ENCODE data around the gene TRAF5. TPM values are rescaled to one million over a fixed set of nuclear protein-coding genes. Genes with fewer than 3 reads are reported as not detected.

The TRAF5 gene, protein sequence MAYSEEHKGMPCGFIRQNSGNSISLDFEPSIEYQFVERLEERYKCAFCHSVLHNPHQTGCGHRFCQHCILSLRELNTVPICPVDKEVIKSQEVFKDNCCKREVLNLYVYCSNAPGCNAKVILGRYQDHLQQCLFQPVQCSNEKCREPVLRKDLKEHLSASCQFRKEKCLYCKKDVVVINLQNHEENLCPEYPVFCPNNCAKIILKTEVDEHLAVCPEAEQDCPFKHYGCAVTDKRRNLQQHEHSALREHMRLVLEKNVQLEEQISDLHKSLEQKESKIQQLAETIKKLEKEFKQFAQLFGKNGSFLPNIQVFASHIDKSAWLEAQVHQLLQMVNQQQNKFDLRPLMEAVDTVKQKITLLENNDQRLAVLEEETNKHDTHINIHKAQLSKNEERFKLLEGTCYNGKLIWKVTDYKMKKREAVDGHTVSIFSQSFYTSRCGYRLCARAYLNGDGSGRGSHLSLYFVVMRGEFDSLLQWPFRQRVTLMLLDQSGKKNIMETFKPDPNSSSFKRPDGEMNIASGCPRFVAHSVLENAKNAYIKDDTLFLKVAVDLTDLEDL
- total RNA-seq = 1.5 TPM
- long read RNA-seq, partial matches to known transcripts = 0 of 3 reads
- long read RNA-seq, other reads (novel, unspliced or antisense) = 1 of 3 reads

DNA sequence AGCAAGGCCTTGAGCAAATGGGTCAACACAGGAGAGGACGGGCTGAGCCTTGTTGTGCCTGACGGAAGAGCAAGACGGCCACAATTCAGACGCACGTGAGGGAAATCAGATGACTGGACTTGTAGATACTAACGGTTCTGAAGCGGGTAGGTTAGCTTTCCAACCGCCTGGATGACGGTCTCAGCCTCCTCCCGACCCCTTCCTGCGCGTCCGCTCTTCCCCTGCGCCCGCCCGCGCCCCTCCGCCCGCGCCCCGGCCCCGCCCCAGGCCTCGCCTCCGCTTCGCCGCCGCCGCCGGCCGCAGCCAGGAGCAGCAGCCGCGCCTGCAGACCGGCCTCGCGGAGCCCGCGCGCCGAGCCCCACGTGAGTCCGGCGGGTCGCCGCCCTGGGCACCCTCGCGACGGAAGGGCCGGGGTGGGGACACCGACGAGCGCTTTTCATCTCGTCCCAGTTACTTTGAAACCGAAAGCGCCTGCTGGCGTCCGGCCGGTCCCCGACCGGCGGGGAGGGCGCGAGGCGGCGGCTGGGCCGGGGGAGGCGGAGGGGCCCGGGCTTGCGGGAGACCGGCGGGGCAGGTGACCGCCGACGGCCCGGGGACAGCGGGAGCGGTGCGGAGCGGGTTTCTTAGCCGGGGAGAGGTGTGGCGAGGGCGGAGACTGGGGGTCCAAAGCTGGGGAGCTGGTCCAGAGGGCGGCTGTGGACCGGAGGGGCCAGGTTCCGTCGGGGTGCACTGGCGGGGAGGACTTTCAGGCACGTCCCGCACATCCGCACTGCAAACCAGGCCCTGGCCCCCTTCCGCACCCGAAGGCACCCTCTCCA, at the start of gene TRAF5:
Gene TRAF5, plus strand, starts transcription at position 306 of the 818 bp plus-strand sequence. CDS start 26,407 bp downstream, outside the sequence.
- no peaks in the 10 kb centered on the region for H3K9me3 ChIP-seq (replicated peaks)
- H3K27me3 ChIP-seq (ENCODE audit: low read depth) = no peaks in the 10 kb centered on the region
- TF ChIP-seq, protein P1, sequence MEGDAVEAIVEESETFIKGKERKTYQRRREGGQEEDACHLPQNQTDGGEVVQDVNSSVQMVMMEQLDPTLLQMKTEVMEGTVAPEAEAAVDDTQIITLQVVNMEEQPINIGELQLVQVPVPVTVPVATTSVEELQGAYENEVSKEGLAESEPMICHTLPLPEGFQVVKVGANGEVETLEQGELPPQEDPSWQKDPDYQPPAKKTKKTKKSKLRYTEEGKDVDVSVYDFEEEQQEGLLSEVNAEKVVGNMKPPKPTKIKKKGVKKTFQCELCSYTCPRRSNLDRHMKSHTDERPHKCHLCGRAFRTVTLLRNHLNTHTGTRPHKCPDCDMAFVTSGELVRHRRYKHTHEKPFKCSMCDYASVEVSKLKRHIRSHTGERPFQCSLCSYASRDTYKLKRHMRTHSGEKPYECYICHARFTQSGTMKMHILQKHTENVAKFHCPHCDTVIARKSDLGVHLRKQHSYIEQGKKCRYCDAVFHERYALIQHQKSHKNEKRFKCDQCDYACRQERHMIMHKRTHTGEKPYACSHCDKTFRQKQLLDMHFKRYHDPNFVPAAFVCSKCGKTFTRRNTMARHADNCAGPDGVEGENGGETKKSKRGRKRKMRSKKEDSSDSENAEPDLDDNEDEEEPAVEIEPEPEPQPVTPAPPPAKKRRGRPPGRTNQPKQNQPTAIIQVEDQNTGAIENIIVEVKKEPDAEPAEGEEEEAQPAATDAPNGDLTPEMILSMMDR (IDR thresholded peaks at IDR 0.05; ENCODE audit: borderline replicate concordance) = peak; percentile 13
- peaks cover 24% of the 10 kb centered on the region for H3K4me1 ChIP-seq
- peak within 1 kb of the TSS; percentile 80 for H3K27ac ChIP-seq (replicated peaks)
- H3K36me3 ChIP-seq = no peaks in the 10 kb centered on the region
- intact Hi-C loops (cut with micrococcal nuclease) = no loop called here
- DNase-seq = peak; percentile 57
- H3K4me3 ChIP-seq = peak within 1 kb of the TSS; percentile 90

DNA sequence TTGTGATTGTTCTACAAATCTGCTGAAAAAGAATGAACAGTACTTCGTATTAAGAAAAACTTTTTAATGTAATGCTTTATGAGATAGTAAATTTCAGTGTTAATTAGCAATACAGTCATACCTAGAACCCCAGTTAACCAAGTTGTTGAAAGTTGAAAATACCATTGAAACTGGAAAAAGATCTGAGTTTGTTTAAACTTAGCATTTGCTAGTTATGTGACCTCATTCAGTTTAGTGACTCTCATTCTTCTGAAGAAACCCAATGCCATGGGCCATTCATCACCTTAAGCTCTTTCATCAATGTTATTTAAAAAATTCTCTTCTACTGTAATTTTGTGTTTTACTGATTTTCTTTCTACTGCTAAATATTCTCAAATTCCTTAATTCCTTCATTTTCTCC, 47.3 kb upstream of the TRAF5 start:
- peaks cover 47% of the 10 kb centered on the region for H3K4me1 ChIP-seq
- H3K9me3 ChIP-seq (replicated peaks) = no peaks in the 10 kb centered on the region
- H3K27ac ChIP-seq (replicated peaks) = no peak overlapping the region
- no peak for DNase-seq
- H3K36me3 ChIP-seq = peaks cover 91% of the 10 kb centered on the region
- TF ChIP-seq, protein P1 (IDR thresholded peaks at IDR 0.05; ENCODE audit: borderline replicate concordance) = no peak
- H3K4me3 ChIP-seq = no peak overlapping the region
- intact Hi-C loops (cut with micrococcal nuclease) = no loop called here
- H3K27me3 ChIP-seq (ENCODE audit: low read depth) = no peaks in the 10 kb centered on the region

DNA sequence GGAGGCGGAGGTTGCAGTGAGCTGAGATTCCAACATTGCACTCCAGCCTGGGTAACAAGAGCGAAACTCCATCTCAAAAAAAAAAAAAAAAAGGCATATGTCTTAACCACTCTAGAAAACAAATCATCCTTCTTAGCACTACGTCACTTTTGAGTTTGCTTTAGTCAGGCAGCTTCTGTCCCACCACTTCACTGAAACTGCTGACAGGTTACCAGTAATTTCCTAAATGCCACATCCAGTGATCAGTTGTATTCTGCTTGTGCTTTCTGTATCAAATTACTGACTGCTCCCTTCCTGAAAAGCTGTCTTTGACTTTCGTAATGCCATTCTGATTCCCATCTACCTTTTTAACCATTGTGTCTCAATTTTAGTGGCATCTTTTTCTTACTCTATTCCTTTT, 45.7 kb upstream of the TRAF5 start:
- no peak for DNase-seq
- Histone ChIP-seq H3K36me3 (peaks cover 97% of the 10 kb centered on the region), H3K27ac (replicated peaks) (peak overlapping the region; percentile 40), H3K4me1 (peaks cover 31% of the 10 kb centered on the region), H3K9me3 (replicated peaks) (no peaks in the 10 kb centered on the region), H3K27me3 (ENCODE audit: low read depth) (no peaks in the 10 kb centered on the region), H3K4me3 (no peak overlapping the region)
- TF ChIP-seq, protein P1 (IDR thresholded peaks at IDR 0.05; ENCODE audit: borderline replicate concordance) = no peak
- intact Hi-C loops (cut with micrococcal nuclease) = no loop called here

DNA sequence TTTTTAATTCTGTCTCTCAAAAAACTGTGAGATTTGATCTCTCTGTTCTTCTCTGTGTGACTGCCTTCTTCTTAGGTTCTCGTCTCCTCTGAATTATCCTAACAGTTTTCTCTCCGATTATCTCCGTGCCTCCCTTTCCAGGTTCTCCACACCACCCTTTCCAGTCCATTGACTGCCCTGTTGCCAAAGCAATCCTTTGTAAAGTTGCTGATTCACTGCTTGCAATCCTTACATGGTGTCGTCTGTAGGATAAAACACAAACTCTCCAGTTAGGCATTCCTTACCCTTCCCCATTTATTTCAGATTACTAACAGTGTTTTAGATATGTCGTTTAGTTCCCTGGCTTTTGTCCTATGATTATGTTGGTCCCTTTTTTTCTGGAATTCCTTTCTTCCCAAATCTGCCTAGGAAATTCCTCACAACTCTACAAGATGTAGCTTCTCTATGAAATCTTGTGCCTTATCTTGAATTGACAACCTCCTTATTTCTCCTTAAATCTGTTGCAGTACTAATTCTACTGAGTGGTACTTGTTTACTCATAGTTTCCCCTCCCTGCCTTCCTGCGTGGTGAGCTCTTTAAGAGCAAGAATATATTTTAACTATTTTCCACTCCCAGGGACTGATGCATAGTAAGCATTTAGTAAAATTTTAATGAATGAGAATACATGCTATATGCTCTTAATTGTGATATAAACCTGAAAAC, 45.2 kb upstream of the TRAF5 start:
- no peaks in the 10 kb centered on the region for H3K9me3 ChIP-seq (replicated peaks)
- no peak for DNase-seq
- TF ChIP-seq, protein P1 (IDR thresholded peaks at IDR 0.05; ENCODE audit: borderline replicate concordance) = no peak
- H3K27ac ChIP-seq (replicated peaks) = peak overlapping the region; percentile 40
- intact Hi-C loops (cut with micrococcal nuclease) = no loop called here
- H3K4me1 ChIP-seq = peaks cover 26% of the 10 kb centered on the region
- H3K36me3 ChIP-seq = peaks cover 95% of the 10 kb centered on the region
- H3K4me3 ChIP-seq = no peak overlapping the region
- H3K27me3 ChIP-seq (ENCODE audit: low read depth) = no peaks in the 10 kb centered on the region

DNA sequence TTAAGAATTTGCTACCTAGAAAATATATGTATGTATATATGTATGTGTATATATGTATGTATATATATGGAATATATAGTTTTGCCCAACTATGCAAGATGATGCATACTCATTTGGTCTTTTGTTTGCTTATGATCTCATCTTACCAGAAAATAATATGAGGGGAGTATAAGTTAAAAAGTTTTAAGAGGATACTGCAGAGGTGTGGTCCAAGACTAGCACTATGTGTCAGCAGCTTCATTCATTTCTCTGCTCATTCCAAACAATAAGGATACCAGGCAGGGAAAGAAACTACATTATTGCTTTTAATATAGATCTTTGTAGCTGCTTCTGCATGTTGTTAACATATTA, 44.6 kb upstream of the TRAF5 start:
- intact Hi-C loops (cut with micrococcal nuclease) = no loop called here
- no peaks in the 10 kb centered on the region for H3K9me3 ChIP-seq (replicated peaks)
- no peak for DNase-seq
- H3K27ac ChIP-seq (replicated peaks) = no peak overlapping the region
- no peak overlapping the region for H3K4me3 ChIP-seq
- TF ChIP-seq, protein P1 (IDR thresholded peaks at IDR 0.05; ENCODE audit: borderline replicate concordance) = no peak
- H3K4me1 ChIP-seq = peaks cover 25% of the 10 kb centered on the region
- H3K36me3 ChIP-seq = peaks cover 94% of the 10 kb centered on the region
- H3K27me3 ChIP-seq (ENCODE audit: low read depth) = no peaks in the 10 kb centered on the region

All from left ventricle myocardium inferior (tissue), 1 donor.